AG08395 (cell line): ENCODE results near the gene DNAI7.

ENCODE experiments used
- DNase-seq: peaks from one replicate; pipeline ENCODE4 v3.0.0; 2012; ENCODE audit warnings: mixed read lengths, low spot score

The DNAI7 gene

GRCh38 chr12:25182765-25183164, 12.2 kb downstream of the DNAI7 start:
- no peak for DNase-seq

- DNase-seq, result no peak
These were observed 32.1 kb downstream of the DNAI7 start for GRCh38 chr12:25162866-25163265.

- no peak for DNase-seq
These were observed 38.9 kb downstream of the DNAI7 start for GRCh38 chr12:25156061-25156460.

GRCh38 chr12:25155022-25155576, 39.9 kb downstream of the DNAI7 start:
- peak; percentile 49 for DNase-seq

GRCh38 chr12:25152055-25152454, 42.9 kb downstream of the DNAI7 start:
- no peak for DNase-seq

GRCh38 chr12:25151476-25151875, 43.5 kb downstream of the DNAI7 start:
- peak; percentile 94 for DNase-seq

- no peak for DNase-seq
These were observed 48.3 kb downstream of the DNAI7 start for GRCh38 chr12:25146686-25147085.

- no peak for DNase-seq
These were observed 59.3 kb downstream of the DNAI7 start for GRCh38 chr12:25135531-25136154.

- DNase-seq, result no peak
These were observed 63.7 kb downstream of the DNAI7 start for GRCh38 chr12:25131270-25131669.

GRCh38 chr12:25130741-25131188, 64.2 kb downstream of the DNAI7 start:
- DNase-seq, result peak; percentile 33

- no peak for DNase-seq
These were observed 68.2 kb downstream of the DNAI7 start for GRCh38 chr12:25126746-25127145.

GRCh38 chr12:25126101-25126500, 68.9 kb downstream of the DNAI7 start:
- DNase-seq, result no peak

GRCh38 chr12:25124493-25124892, 70.5 kb downstream of the DNAI7 start:
- no peak for DNase-seq

- no peak for DNase-seq
These were observed 71.8 kb downstream of the DNAI7 start for GRCh38 chr12:25123126-25123525.

GRCh38 chr12:25121916-25122315, 73.0 kb downstream of the DNAI7 start:
- DNase-seq, result no peak

GRCh38 chr12:25121110-25121509, 73.8 kb downstream of the DNAI7 start:
- DNase-seq, result no peak

GRCh38 chr12:25119020-25119419, 75.9 kb downstream of the DNAI7 start:
- no peak for DNase-seq

GRCh38 chr12:25115677-25116076, 79.3 kb downstream of the DNAI7 start:
- no peak for DNase-seq

- no peak for DNase-seq
These were observed 81.3 kb downstream of the DNAI7 start for GRCh38 chr12:25113651-25114050.

- no peak for DNase-seq
These were observed 84.7 kb downstream of the DNAI7 start for GRCh38 chr12:25110260-25110659.

- no peak for DNase-seq
These were observed 87.0 kb downstream of the DNAI7 start for GRCh38 chr12:25107920-25108319.

GRCh38 chr12:25106818-25107217, 88.1 kb downstream of the DNAI7 start:
- DNase-seq, result no peak

GRCh38 chr12:25102402-25102801, 92.6 kb downstream of the DNAI7 start:
- no peak for DNase-seq

- no peak for DNase-seq
These were observed 93.9 kb downstream of the DNAI7 start for GRCh38 chr12:25101092-25101445.
